NT2/D1 (cell line): ENCODE data around the gene MINK1.
A peak's percentile ranks its signal among the peaks of the same experiment; 100 is the strongest.

Experiments used
- DNase-seq: peaks from one replicate; pipeline ENCODE4 v3.0.0-alpha.2; 2011; ENCODE audit warnings: low read depth, low spot score
- H3K27me3 ChIP-seq: 2 replicates; pipeline ENCODE4 v1.6.0; 2011; ENCODE audit warnings: mild to moderate bottlenecking; ENCODE audit not compliant: insufficient read length, insufficient read depth
- H3K36me3 ChIP-seq: 2 replicates; pipeline ENCODE4 v1.6.1; 2011; ENCODE audit warnings: mild to moderate bottlenecking, low read length, mixed read lengths; ENCODE audit not compliant: insufficient read depth, insufficient read length
- H3K4me1 ChIP-seq: 2 replicates; pipeline ENCODE4 v1.5.1; 2011; ENCODE audit not compliant: insufficient read depth, insufficient read length
- H3K4me3 ChIP-seq: 2 replicates; pipeline ENCODE4 v1.5.1; 2011; ENCODE audit warnings: low read depth; ENCODE audit not compliant: insufficient read length
- H3K9ac ChIP-seq: 2 replicates; pipeline ENCODE4 v1.6.0; 2011; ENCODE audit warnings: low read depth; ENCODE audit not compliant: insufficient read length
- H3K9me3 ChIP-seq: 2 replicates; pipeline ENCODE4 v1.5.1; 2011; ENCODE audit warnings: mild to moderate bottlenecking, low read length; ENCODE audit not compliant: insufficient read depth
- SUZ12 ChIP-seq: IDR thresholded peaks from 2 replicates; pipeline ENCODE4 v1.6.1; 2011; ENCODE audit not compliant: insufficient read length, insufficient read depth; ENCODE audit errors: extremely low read depth
- YY1 ChIP-seq: IDR thresholded peaks from 2 replicates; pipeline ENCODE4 v1.6.1; 2011; ENCODE audit not compliant: insufficient read length, insufficient read depth
- ZNF274 ChIP-seq: IDR thresholded peaks from 2 replicates; pipeline ENCODE4 v1.6.1; 2011; ENCODE audit warnings: mild to moderate bottlenecking, low read depth, low read length

MINK1 gene

DNA sequence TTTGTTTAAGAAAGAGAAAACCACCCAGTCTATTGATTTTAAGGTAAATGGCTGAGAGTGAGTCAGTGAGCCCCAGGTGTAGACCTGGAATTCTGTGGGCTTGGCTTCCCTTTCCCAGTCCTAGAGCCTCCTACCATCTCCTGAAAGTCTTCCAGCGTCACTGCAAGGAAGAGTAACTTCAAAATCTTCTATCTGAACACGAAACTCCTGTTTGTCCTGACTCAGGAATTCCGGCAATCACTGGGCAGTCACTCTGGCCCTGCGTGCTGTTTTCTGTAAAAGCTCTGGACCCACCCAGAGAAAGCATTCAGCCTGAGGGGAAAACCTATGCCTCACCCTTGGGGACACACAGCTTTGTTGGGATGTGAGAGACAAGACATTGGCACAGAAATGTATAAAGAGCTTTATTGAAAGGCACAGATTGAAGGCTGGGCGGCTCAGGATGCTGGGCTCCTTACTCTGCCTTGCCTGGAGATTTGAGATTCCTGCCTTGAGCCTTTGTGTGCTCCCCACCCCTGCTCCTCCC lies 15.9 kb downstream of the MINK1 start:
- Histone ChIP-seq H3K9me3 (no peaks in the 10 kb centered on the region), H3K36me3 (no peaks in the 10 kb centered on the region), H3K9ac (peak overlapping the region; percentile 10), H3K4me3 (no peak overlapping the region), H3K4me1 (peaks cover 4% of the 10 kb centered on the region), H3K27me3 (no peaks in the 10 kb centered on the region)
- DNase-seq, result no peak
- TF ChIP-seq SUZ12 (no peak), ZNF274 (no peak), YY1 (no peak)

DNA sequence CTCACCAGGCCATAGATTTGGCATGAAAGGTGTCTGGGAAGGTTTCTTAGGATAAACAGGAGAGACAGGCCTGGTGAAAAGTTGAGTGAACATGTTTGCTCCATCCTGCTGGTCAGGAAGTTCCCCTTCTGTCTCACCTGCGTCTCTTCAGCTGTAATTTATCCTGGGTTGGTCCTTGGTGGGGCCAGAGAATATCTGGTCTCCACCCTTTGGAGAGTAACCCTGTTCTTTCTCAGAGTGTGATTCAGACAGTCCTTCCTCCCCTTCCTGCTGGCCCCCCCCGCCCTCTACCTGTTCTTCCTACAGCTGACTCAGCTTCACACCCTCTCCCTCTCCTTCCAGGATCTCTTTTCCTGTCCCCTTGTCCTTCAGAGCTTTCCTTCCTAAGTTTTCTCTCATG lies 17.1 kb downstream of the MINK1 start:
- Histone ChIP-seq H3K36me3 (no peaks in the 10 kb centered on the region), H3K9me3 (no peaks in the 10 kb centered on the region), H3K9ac (no peak overlapping the region), H3K4me3 (no peak overlapping the region), H3K27me3 (no peaks in the 10 kb centered on the region), H3K4me1 (peaks cover 6% of the 10 kb centered on the region)
- TF ChIP-seq YY1 (no peak), SUZ12 (no peak), ZNF274 (no peak)
- no peak for DNase-seq

- Histone ChIP-seq H3K9ac (no peak overlapping the region), H3K27me3 (no peaks in the 10 kb centered on the region), H3K9me3 (no peaks in the 10 kb centered on the region), H3K4me3 (no peak overlapping the region), H3K4me1 (peaks cover 6% of the 10 kb centered on the region), H3K36me3 (no peaks in the 10 kb centered on the region)
- DNase-seq, result no peak
- no peak for TF ChIP-seq YY1
- no peak for TF ChIP-seq SUZ12
These were observed 17.9 kb downstream of the MINK1 start for GRCh38 chr17:4851084-4851483.

DNA sequence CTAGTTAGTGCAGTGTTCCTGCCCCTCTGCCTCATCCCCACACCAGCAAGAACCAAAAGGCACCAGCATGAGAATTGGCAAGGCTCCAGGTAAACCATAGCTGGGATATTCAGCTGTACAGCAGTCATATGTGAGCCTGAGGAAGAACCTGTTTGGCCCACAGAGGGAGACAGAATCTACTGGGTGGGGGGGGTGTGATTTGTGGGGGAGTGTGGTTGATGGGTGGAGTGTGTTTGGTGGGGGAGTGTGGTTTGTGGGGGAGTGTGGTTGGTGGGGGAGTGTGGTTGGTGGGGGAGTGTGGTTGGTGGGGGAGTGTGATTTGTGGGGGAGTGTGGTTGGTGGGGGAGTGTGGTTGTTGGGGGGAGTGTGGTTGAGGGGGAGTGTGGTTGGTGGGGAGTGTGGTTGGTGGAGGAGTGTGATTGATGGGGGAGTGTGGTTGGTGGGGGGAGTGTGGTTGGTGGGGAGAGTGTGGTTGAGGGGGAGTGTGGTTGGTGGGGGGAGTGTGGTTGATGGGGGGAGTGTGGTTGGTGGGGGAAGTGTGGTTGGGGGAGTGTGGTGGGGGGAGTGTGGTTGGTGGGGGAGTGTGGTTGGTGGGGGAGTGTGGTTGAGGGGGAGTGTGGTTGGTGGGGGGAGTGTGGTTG lies 19.5 kb downstream of the MINK1 start:
- Histone ChIP-seq H3K9me3 (no peaks in the 10 kb centered on the region), H3K27me3 (no peaks in the 10 kb centered on the region), H3K9ac (no peak overlapping the region), H3K4me1 (peaks cover 13% of the 10 kb centered on the region), H3K36me3 (peaks cover 4% of the 10 kb centered on the region), H3K4me3 (no peak overlapping the region)
- TF ChIP-seq YY1 (no peak), ZNF274 (no peak), SUZ12 (no peak)
- no peak for DNase-seq

GRCh38 chr17:4853208-4853671 lies 20.1 kb downstream of the MINK1 start:
- H3K9me3 ChIP-seq, result no peaks in the 10 kb centered on the region
- no peak overlapping the region for H3K9ac ChIP-seq
- no peak overlapping the region for H3K4me3 ChIP-seq
- H3K27me3 ChIP-seq, result no peaks in the 10 kb centered on the region
- TF ChIP-seq ZNF274 (no peak), YY1 (no peak), SUZ12 (no peak)
- H3K4me1 ChIP-seq, result peaks cover 15% of the 10 kb centered on the region
- DNase-seq, result no peak
- H3K36me3 ChIP-seq, result peaks cover 4% of the 10 kb centered on the region

- DNase-seq, result no peak
- no peak for TF ChIP-seq SUZ12
- no peak for TF ChIP-seq YY1
- TF ChIP-seq ZNF274, result no peak
- Histone ChIP-seq H3K36me3 (peaks cover 4% of the 10 kb centered on the region), H3K27me3 (no peaks in the 10 kb centered on the region), H3K4me3 (no peak overlapping the region), H3K9ac (no peak overlapping the region), H3K4me1 (peaks cover 15% of the 10 kb centered on the region), H3K9me3 (no peaks in the 10 kb centered on the region)
These were observed 21.1 kb downstream of the MINK1 start for GRCh38 chr17:4854111-4854681.

GRCh38 chr17:4856271-4856936 lies 23.3 kb downstream of the MINK1 start:
- Histone ChIP-seq H3K4me1 (peaks cover 20% of the 10 kb centered on the region), H3K9ac (no peak overlapping the region), H3K9me3 (no peaks in the 10 kb centered on the region), H3K36me3 (peaks cover 12% of the 10 kb centered on the region), H3K4me3 (no peak overlapping the region), H3K27me3 (no peaks in the 10 kb centered on the region)
- TF ChIP-seq SUZ12 (no peak), ZNF274 (no peak), YY1 (no peak)
- DNase-seq, result no peak
